ENCODE measurements around the gene FAM241B. TPM values are rescaled to one million over a fixed set of nuclear protein-coding genes. Genes with fewer than 3 reads are reported as not detected.
A peak's percentile ranks its signal among the peaks of the same experiment; 100 is the strongest.

Gene FAM241B, protein sequence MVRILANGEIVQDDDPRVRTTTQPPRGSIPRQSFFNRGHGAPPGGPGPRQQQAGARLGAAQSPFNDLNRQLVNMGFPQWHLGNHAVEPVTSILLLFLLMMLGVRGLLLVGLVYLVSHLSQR
- total RNA-seq (8.5 and 13.7 TPM in 2 replicates), polyA plus RNA-seq (42.4 and 45.3 TPM in 2 replicates)

DNA sequence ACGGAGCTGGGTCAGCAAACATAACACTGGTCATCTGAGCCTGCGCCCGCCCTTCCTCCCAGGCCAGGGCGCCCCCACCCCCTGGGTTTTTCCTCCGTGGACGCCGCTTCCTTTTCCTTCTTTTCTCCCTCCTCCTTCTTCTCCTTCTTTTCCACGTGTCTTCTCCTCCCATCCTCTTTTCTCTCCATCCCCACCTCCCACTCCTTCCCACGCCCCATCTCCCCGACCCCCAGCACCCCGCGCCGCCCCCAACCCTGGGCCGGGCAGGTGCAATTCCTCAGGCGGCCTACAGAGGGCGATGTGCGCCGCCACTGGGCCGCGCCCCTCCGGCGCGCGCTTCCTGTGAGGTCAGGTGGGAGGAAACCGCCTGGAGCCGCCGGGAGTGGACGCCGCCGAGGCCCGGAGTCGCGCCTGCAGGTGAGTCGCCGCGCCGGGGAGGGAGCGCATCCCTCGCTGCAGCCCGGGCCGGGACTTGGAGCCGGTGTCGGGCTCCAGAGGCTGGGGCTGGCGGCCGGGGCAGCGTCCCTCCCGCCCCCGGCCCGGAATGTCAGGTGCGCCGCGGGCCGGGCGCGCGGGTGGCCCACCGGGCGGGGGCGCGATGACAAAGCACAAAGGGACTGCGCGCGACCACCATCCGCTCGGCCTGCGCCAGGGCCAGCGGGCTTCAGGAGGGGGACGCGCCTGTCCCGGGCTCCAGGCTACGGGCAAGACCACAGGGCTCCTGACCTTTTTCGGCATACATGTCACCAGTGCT lies at the start of gene FAM241B:
Gene FAM241B (plus strand): TSS at position 351 of the 754 bp plus-strand sequence. CDS start 1,497 bp downstream, outside the sequence.
- DNase-seq (ENCODE audit: low read depth in 1 of 2, low spot score in 1 of 2), result peak; percentile 37 to 84
- no peaks in the 10 kb centered on the region for H3K4me1 ChIP-seq (ENCODE audit: low read depth)
- peaks cover 3% of the 10 kb centered on the region for H3K36me3 ChIP-seq
- peak within 1 kb of the TSS; percentile 96 for H3K4me3 ChIP-seq
- H3K27ac ChIP-seq, result no peak within 1 kb of the TSS
- H3K9me3 ChIP-seq (ENCODE audit: low read depth), result no peaks in the 10 kb centered on the region
- peaks cover 35% of the 10 kb centered on the region for H3K27me3 ChIP-seq
- TF ChIP-seq, protein P1, sequence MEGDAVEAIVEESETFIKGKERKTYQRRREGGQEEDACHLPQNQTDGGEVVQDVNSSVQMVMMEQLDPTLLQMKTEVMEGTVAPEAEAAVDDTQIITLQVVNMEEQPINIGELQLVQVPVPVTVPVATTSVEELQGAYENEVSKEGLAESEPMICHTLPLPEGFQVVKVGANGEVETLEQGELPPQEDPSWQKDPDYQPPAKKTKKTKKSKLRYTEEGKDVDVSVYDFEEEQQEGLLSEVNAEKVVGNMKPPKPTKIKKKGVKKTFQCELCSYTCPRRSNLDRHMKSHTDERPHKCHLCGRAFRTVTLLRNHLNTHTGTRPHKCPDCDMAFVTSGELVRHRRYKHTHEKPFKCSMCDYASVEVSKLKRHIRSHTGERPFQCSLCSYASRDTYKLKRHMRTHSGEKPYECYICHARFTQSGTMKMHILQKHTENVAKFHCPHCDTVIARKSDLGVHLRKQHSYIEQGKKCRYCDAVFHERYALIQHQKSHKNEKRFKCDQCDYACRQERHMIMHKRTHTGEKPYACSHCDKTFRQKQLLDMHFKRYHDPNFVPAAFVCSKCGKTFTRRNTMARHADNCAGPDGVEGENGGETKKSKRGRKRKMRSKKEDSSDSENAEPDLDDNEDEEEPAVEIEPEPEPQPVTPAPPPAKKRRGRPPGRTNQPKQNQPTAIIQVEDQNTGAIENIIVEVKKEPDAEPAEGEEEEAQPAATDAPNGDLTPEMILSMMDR (IDR thresholded peaks at IDR 0.05; ENCODE audit: low read depth, low read length), result peak; percentile 77

DNA sequence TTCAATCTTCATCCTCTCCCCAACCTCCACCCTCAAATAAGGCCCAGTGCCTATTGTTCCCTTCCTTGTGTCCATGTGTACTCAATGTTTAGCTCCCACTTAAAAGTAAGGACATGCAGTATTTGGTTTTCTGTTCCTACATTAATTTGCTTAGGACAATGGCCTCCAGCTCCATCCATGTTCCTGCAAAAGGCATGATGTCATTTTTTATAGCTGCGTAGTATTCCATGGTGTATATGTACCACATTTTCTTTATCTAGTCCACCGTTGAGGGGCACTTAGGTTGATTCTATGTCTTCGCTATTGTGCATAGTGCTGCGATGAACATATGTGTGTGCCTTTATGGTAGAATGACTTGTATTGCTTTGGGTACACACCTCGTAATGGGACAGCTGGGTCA lies 49.6 kb upstream of the FAM241B start:
- TF ChIP-seq, protein P1 (IDR thresholded peaks at IDR 0.05; ENCODE audit: low read depth, low read length), result no peak
- no peaks in the 10 kb centered on the region for H3K36me3 ChIP-seq
- H3K27ac ChIP-seq, result no peak overlapping the region
- peaks cover 100% of the 10 kb centered on the region for H3K27me3 ChIP-seq
- DNase-seq (ENCODE audit: low read depth in 1 of 2, low spot score in 1 of 2), result no peak
- H3K4me3 ChIP-seq, result no peak overlapping the region
- no peaks in the 10 kb centered on the region for H3K9me3 ChIP-seq (ENCODE audit: low read depth)
- H3K4me1 ChIP-seq (ENCODE audit: low read depth), result no peaks in the 10 kb centered on the region

DNA sequence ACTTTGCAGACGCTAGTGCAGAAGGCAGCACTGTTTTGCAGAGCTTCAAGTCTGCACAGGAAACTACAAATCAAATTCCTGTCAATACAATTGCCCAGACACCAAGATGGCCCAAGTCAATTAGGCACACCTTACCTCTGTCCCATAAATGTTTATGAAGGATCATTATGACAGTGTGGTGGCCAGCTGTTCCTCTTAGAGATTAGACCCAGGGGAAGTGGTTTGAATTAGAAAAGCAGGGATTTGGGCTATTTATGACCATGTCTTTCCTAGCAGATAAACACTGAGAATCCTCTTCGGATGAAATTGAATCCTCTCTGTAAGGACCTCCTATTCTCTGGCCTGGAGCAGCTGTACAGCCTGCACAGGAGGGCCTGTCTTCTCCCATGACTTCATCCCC lies 46.9 kb upstream of the FAM241B start:
- H3K4me1 ChIP-seq (ENCODE audit: low read depth), result no peaks in the 10 kb centered on the region
- peaks cover 100% of the 10 kb centered on the region for H3K27me3 ChIP-seq
- no peak overlapping the region for H3K27ac ChIP-seq
- no peaks in the 10 kb centered on the region for H3K9me3 ChIP-seq (ENCODE audit: low read depth)
- H3K4me3 ChIP-seq, result no peak overlapping the region
- TF ChIP-seq, protein P1 (IDR thresholded peaks at IDR 0.05; ENCODE audit: low read depth, low read length), result no peak
- no peaks in the 10 kb centered on the region for H3K36me3 ChIP-seq
- no peak for DNase-seq (ENCODE audit: low read depth in 1 of 2, low spot score in 1 of 2)

DNA sequence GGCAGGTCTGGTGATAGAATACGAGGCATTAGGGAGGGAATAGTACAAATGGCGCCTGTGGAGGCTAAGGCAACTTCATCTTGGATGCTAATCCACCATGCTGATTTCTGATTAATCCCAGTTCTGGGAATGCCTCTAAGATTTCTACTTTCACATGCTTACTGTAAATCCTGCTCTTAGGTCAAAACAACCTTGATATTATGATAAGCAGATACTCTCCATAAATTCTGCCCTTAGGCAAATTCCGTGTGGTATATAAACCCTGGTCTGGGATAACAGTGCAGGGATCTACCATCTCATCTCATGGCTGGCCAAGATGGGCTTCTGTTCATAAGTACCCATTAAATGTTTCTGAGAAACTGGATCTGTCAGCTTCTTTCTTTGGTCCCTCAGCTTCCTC lies 45.4 kb upstream of the FAM241B start:
- no peak overlapping the region for H3K27ac ChIP-seq
- H3K27me3 ChIP-seq, result peaks cover 94% of the 10 kb centered on the region
- no peaks in the 10 kb centered on the region for H3K9me3 ChIP-seq (ENCODE audit: low read depth)
- no peaks in the 10 kb centered on the region for H3K4me1 ChIP-seq (ENCODE audit: low read depth)
- DNase-seq (ENCODE audit: low read depth in 1 of 2, low spot score in 1 of 2), result no peak
- TF ChIP-seq, protein P1 (IDR thresholded peaks at IDR 0.05; ENCODE audit: low read depth, low read length), result no peak
- no peaks in the 10 kb centered on the region for H3K36me3 ChIP-seq
- no peak overlapping the region for H3K4me3 ChIP-seq

DNA sequence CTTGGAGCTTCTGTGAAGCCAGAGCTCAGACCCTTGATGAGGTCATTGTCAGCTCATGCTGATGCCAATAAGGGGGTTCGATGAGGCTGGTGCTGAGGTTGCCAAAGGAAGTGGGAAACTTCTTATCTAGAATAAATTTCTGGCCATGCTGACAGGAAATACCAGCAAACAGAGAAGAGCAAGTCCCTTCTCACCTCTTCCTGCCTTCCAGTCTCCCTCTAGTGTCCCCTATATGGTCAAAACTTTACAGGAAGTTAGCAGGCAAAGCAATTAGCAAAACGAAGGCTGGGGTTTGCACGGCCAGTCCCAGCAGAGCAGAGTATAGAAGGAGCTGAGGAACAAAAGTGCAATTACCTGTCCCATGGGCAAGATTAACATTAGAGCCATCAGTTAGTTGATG lies 41.7 kb upstream of the FAM241B start:
- H3K27me3 ChIP-seq, result peaks cover 63% of the 10 kb centered on the region
- TF ChIP-seq, protein P1 (IDR thresholded peaks at IDR 0.05; ENCODE audit: low read depth, low read length), result no peak
- H3K9me3 ChIP-seq (ENCODE audit: low read depth), result no peaks in the 10 kb centered on the region
- no peaks in the 10 kb centered on the region for H3K36me3 ChIP-seq
- no peak overlapping the region for H3K4me3 ChIP-seq
- no peak for DNase-seq (ENCODE audit: low read depth in 1 of 2, low spot score in 1 of 2)
- H3K27ac ChIP-seq, result no peak overlapping the region
- no peaks in the 10 kb centered on the region for H3K4me1 ChIP-seq (ENCODE audit: low read depth)
